Thoracic aorta (tissue), 2 donors: ENCODE data around the gene CFAP20DC. TPM values are rescaled to one million over a fixed set of nuclear protein-coding genes. Genes with fewer than 3 reads are reported as not detected.

ENCODE experiments used
- ATAC-seq: fragments of 150-250 bp; one replicate; pipeline ENCODE4 v1.8.0; 2017; ENCODE audit warnings: low read depth; ENCODE audit not compliant: insufficient number of reproducible peaks, low FRiP score
- DNase-seq: peaks from one replicate; pipeline ENCODE4 v3.0.0-alpha.2; 2020; ENCODE audit warnings: low spot score
- H3K27ac ChIP-seq, 2 donors: fragments of 200-600 bp; sonication (generic); 1 replicate in 1 of 2; 2 replicates in 1 of 2; pipeline ENCODE4 v1.5.1; 2016; ENCODE audit warnings: mild to moderate bottlenecking in 2 of 2, moderate library complexity in 2 of 2
- H3K27me3 ChIP-seq: fragments of 200-600 bp; sonication (generic); replicated peaks from 2 replicates; pipeline ENCODE4 v1.6.0; 2016; ENCODE audit warnings: mild to moderate bottlenecking; ENCODE audit not compliant: insufficient read depth
- H3K36me3 ChIP-seq: fragments of 200-600 bp; sonication (generic); one replicate; pipeline ENCODE4 v1.5.1; 2016
- H3K4me1 ChIP-seq, 2 donors: fragments of 200-600 bp; sonication (generic); 1 replicate in 1 of 2; 2 replicates in 1 of 2; pipeline versions ENCODE4 v1.5.1 to v1.6.0; 2016; ENCODE audit warnings: low read depth in 2 of 2, mild to moderate bottlenecking in 1 of 2; ENCODE audit not compliant: control insufficient read depth in 1 of 2
- H3K4me3 ChIP-seq: fragments of 200-600 bp; sonication (generic); 2 replicates; pipeline ENCODE4 v1.5.1; 2016; ENCODE audit warnings: mild to moderate bottlenecking
- H3K9me3 ChIP-seq: fragments of 200-600 bp; sonication (generic); 2 replicates; pipeline ENCODE4 v1.5.1; 2016
- CTCF ChIP-seq: fragments of 200-600 bp; sonication (generic); IDR thresholded peaks from one replicate; pipeline ENCODE4 v1.5.1; 2019; ENCODE audit warnings: antibody characterized with exemption
- total RNA-seq, 2 donors: library from RNA; depleted of rRNA; stranded (reverse); fragments of >200 nt; gene quantifications; one replicate each; pipeline versions ENCODE4 v1.1.0 to v1.2.3, GENCODE V29; 2016

CFAP20DC gene
- total RNA-seq, 2 donors from 2014 or later = not detected

GRCh38 chr3:58800032-58800431 is 249.8 kb downstream of the CFAP20DC start:
- DNase-seq (no peak), ATAC-seq (no peak)
- no peak for TF ChIP-seq CTCF
- Histone ChIP-seq H3K4me3 (no peak overlapping the region), H3K36me3 (no peaks in the 10 kb centered on the region), H3K9me3 (no peaks in the 10 kb centered on the region), H3K4me1 (no peaks in the 10 kb centered on the region), H3K27me3 (no peaks in the 10 kb centered on the region), H3K27ac (no peak overlapping the region)

GRCh38 chr3:58799271-58799670 is 250.6 kb downstream of the CFAP20DC start:
- ATAC-seq (no peak), DNase-seq (no peak)
- TF ChIP-seq CTCF = no peak
- no peak overlapping the region for H3K4me3 ChIP-seq
- no peaks in the 10 kb centered on the region for H3K9me3 ChIP-seq
- H3K36me3 ChIP-seq = no peaks in the 10 kb centered on the region
- no peak overlapping the region for H3K27ac ChIP-seq
- no peaks in the 10 kb centered on the region for H3K27me3 ChIP-seq
- H3K4me1 ChIP-seq = no peaks in the 10 kb centered on the region

DNA sequence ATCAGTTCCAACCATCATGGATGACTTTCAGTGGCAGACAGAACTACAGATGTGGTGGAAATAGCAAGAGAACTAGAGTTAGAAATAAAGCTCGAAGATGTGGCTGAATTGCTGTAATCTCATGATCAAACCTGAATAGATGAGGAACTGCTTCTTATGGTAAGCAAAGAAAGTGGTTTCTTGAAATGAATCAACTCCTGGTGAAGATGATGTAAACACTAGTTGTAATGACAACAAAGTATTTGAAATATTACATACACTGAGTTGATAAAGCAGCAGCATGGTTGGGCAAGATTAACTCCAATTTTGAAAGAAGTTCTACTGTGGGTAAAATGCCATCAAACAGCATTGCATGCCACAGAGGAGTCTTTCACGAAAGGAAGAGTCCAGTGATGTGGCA is 251.5 kb downstream of the CFAP20DC start:
- ATAC-seq (no peak), DNase-seq (no peak)
- Histone ChIP-seq H3K4me3 (no peak overlapping the region), H3K27ac (no peak overlapping the region), H3K36me3 (no peaks in the 10 kb centered on the region), H3K9me3 (no peaks in the 10 kb centered on the region), H3K27me3 (no peaks in the 10 kb centered on the region), H3K4me1 (no peaks in the 10 kb centered on the region)
- TF ChIP-seq CTCF = no peak

GRCh38 chr3:58794750-58795149 is 255.1 kb downstream of the CFAP20DC start:
- Histone ChIP-seq H3K4me3 (no peak overlapping the region), H3K36me3 (no peaks in the 10 kb centered on the region), H3K9me3 (no peaks in the 10 kb centered on the region), H3K4me1 (no peaks in the 10 kb centered on the region), H3K27me3 (no peaks in the 10 kb centered on the region), H3K27ac (no peak overlapping the region)
- ATAC-seq (no peak), DNase-seq (no peak)
- no peak for TF ChIP-seq CTCF

GRCh38 chr3:58793938-58794337 is 255.9 kb downstream of the CFAP20DC start:
- Histone ChIP-seq H3K9me3 (no peaks in the 10 kb centered on the region), H3K27ac (no peak overlapping the region), H3K27me3 (no peaks in the 10 kb centered on the region), H3K4me3 (no peak overlapping the region), H3K4me1 (no peaks in the 10 kb centered on the region), H3K36me3 (no peaks in the 10 kb centered on the region)
- ATAC-seq (no peak), DNase-seq (no peak)
- TF ChIP-seq CTCF = no peak
